Kidney epithelial cell (primary cell): ENCODE results near the gene AMDHD1. TPM values are rescaled to one million over a fixed set of nuclear protein-coding genes. Genes with fewer than 3 reads are reported as not detected.

Experiments
- DNase-seq: peaks from one replicate; pipeline ENCODE4 v3.0.0-alpha.2; 2010; ENCODE audit warnings: low read depth
- H3K27me3 ChIP-seq: 2 replicates; pipeline ENCODE4 v1.6.0; 2011; ENCODE audit warnings: low read length; ENCODE audit not compliant: control insufficient read depth, insufficient read depth
- H3K36me3 ChIP-seq: 2 replicates; pipeline ENCODE4 v1.5.1; 2011; ENCODE audit warnings: low read length; ENCODE audit not compliant: control insufficient read depth, insufficient read depth
- H3K4me3 ChIP-seq: 2 replicates; pipeline ENCODE4 v1.5.1; 2011; ENCODE audit warnings: low read depth, mild to moderate bottlenecking, control low read depth, low read length
- CTCF ChIP-seq: IDR thresholded peaks from 2 replicates; pipeline ENCODE4 v1.5.1; 2011; ENCODE audit warnings: mild to moderate bottlenecking, moderate library complexity, low read length, control low read depth, inconsistent platforms; ENCODE audit not compliant: insufficient read depth, poor library complexity, severe bottlenecking
- total RNA-seq: library from RNA; depleted of rRNA; stranded (reverse); fragments of >200 nt; gene quantifications from 2 replicates; pipeline ENCODE4 v1.2.3, GENCODE V29; 2015

AMDHD1 gene, protein sequence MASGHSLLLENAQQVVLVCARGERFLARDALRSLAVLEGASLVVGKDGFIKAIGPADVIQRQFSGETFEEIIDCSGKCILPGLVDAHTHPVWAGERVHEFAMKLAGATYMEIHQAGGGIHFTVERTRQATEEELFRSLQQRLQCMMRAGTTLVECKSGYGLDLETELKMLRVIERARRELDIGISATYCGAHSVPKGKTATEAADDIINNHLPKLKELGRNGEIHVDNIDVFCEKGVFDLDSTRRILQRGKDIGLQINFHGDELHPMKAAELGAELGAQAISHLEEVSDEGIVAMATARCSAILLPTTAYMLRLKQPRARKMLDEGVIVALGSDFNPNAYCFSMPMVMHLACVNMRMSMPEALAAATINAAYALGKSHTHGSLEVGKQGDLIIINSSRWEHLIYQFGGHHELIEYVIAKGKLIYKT
- total RNA-seq, result 0.41 and 0.67 TPM in 2 replicates

- Histone ChIP-seq H3K27me3 (no peaks in the 10 kb centered on the region), H3K4me3 (peak within 1 kb of the TSS; percentile 67), H3K36me3 (no peaks in the 10 kb centered on the region)
- DNase-seq, result no peak
- no peak for TF ChIP-seq CTCF
These were observed at the start of gene AMDHD1 for GRCh38 chr12:95943330-95943842. Gene AMDHD1 (plus strand): TSS chr12:95943331. CDS start chr12:95943399, 68 bp downstream.

DNA sequence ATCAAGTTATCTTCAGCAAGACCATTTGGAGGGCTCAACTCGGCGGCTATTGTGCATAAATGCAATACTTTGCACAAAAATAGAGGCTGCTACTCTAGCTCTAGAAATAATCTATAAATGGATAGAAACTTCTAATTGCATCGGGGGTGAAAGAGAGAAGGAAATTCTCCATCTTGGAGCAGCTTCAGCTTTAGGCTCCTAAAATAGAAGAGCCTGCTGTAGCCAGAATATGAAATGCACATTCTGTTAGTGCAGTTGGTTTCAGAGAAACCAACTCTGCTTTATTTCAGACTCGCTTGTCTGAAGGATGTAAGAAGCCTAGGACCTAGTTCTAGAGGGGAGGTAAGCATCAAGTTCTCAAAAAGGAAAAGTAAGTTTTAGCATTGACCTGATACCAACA, 46.3 kb upstream of the AMDHD1 start:
- no peak for DNase-seq
- H3K27me3 ChIP-seq, result no peaks in the 10 kb centered on the region
- no peak for TF ChIP-seq CTCF
- H3K36me3 ChIP-seq, result no peaks in the 10 kb centered on the region
- H3K4me3 ChIP-seq, result no peak overlapping the region

DNA sequence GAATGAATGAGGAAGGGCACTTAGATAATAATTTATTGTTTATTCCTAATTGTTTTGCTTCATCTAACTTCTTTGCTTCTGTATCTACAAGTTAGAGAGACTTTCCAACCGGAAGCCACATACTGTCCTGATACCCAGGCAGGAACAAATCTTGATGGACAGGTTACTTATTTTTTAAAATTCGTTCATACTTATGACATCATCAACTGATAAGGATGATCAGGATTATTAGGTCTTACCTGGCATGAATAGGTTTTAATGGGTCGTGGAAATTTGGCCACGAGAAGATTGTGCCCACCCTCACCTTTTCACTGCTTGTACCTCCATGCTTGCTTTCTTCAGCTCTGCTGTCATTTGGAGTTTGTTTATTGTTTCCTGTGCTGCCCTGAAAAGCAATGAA, 45.0 kb upstream of the AMDHD1 start:
- Histone ChIP-seq H3K27me3 (no peaks in the 10 kb centered on the region), H3K36me3 (no peaks in the 10 kb centered on the region), H3K4me3 (no peak overlapping the region)
- no peak for DNase-seq
- TF ChIP-seq CTCF, result no peak

DNA sequence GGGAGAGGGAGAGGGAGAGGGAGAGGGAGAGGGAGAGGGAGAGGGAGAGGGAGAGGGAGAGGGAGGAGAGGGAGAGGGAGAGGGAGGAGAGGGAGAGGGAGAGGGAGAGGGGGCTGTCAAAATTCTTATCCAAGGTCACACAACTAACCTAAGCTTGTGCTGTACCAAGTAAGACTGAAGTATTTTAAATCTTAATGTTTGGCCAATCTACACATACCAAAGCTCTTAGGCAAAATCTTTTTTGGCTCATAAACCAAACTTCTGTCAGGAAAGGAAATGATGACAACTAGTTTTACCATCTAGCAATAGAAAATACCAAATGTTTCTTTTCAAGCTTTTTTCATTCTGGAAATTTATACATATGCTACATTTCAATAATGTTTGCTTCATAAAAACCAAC, 34.6 kb upstream of the AMDHD1 start:
- H3K4me3 ChIP-seq, result no peak overlapping the region
- no peak for TF ChIP-seq CTCF
- no peaks in the 10 kb centered on the region for H3K36me3 ChIP-seq
- no peak for DNase-seq
- H3K27me3 ChIP-seq, result no peaks in the 10 kb centered on the region

GRCh38 chr12:95909871-95910270, 33.3 kb upstream of the AMDHD1 start:
- H3K36me3 ChIP-seq, result no peaks in the 10 kb centered on the region
- no peak for TF ChIP-seq CTCF
- no peaks in the 10 kb centered on the region for H3K27me3 ChIP-seq
- no peak for DNase-seq
- H3K4me3 ChIP-seq, result no peak overlapping the region
